Hematopoietic multipotent progenitor cell treated with erythropoietin and hydrocortisone succinate and interleukin-3 and kit ligand, for 17 days (in vitro differentiated cells): Measurements from ENCODE around the gene CYFIP1.
"Not testable (repeated sequence)": the region's sequence is repeated elsewhere in the genome, so short reads cannot be mapped to it uniquely, and the experiment has no call there.

Experiments used
- DNase-seq: peaks from one replicate; pipeline ENCODE4 v3.0.0-alpha.2; 2015; ENCODE audit warnings: low spot score

CYFIP1 gene

DNA sequence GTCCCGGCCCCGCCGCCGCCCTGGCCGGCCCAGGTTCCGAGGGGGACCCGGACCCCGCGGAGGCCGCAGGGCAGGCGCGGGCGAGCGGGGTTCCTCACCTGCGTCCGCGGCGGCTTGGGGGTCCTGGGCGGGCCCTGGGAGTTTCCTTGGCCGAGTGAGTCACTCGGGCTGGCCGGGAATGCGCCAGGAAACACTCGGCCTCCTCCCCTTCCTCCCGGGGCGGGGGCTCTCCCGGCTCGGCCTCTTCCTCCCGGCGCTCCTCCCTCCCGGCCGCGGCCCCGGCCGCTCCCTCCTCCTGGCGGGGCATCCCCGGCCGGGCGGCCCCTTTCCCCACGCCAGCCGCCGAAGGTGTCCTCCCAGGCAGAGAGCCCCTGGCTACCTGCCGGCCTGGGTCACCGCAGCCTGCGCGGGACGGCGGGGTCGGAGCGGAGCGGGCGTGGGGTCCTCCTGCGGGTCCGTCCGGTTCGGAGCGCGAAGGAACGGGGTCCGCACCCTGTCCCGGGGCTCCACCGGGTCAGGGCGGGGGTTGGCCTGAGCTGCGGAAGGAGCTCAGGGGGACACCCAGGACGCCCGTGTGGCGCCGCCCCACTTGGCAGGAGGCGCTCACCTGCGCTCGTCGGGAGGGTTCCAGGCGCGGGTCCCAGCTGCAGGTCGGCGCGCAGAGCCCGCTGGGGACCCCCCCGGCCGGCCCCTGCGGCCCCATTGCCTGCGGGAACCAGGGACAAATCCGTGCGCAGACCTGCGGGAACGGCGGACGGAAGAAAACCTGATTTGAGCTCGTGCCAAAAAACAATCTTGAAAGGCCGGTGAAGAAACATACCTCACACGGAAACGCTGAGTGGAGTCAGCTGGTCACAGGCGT lies at the start of gene CYFIP1:
CYFIP1 (minus strand) TSS at position 180 of the 862 bp plus-strand sequence. CDS start 33,083 bp downstream, outside the sequence.
- DNase-seq: no peak

- DNase-seq: no peak
Measured at GRCh38 chr15:23026218-23026617, 46.0 kb upstream of the CYFIP1 start.

GRCh38 chr15:23022156-23022555 lies 42.0 kb upstream of the CYFIP1 start:
- DNase-seq: no peak

GRCh38 chr15:23014394-23015000 lies 34.3 kb upstream of the CYFIP1 start:
- no peak for DNase-seq

DNA sequence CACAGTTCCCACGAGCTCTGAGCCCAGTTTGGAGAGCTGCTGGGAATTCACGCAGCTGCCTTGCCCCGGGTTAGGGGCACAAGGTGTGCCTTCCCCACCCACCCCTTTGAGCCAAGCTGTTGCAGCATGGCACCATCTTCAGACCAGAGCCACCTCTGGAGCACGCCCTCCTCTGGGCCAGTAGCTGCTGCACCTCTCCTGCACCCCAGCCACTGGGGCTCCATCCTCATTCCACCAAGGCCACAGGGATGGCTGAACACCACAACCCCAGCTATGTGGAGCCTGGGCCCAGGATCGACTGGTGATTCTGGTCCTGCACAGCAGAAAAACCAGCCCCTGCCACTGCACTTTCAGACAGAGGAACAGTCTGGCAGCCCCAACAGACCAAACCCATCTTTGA lies 33.5 kb upstream of the CYFIP1 start:
- DNase-seq: no peak

- DNase-seq: not testable (repeated sequence)
Measured at GRCh38 chr15:23012616-23013015, 32.4 kb upstream of the CYFIP1 start.

DNA sequence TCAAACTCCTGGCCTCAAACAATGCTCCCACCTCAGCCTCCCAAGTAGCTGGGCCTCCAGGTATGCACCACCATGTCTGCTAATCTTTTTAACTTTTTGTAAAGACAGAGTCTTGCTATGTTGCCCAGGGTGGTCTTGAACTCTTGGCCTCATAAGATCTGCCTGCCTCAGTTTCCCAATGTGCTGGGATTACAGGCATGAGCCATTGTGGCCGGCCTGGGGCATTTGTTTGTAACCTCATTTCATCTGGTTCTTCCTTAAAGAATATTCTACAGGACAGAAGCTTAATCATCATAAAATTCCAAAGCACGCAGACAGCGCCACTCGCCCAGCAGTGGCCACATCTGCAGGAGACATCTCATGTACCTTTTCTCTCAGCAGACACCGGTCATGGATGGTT lies 23.6 kb upstream of the CYFIP1 start:
- DNase-seq: no peak

DNA sequence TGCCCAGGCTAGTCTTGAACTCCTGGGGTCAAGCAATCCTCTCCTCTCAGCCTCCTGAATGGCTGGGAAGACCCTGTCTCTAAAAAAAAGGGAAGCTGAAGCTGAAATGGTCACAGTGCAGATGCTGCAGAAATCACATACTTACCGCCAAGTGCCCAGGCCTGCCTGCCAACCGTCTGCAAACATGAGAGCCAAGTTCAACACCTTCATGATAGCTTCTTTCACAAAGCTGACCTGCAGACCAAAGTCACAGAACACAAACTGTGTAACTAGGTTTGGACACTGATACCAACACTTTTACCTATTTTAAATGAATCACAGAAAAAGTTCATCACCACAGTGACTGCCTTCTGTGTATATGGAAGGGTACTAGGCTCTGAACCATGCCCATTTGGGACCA lies 22.8 kb upstream of the CYFIP1 start:
- no peak for DNase-seq

DNA sequence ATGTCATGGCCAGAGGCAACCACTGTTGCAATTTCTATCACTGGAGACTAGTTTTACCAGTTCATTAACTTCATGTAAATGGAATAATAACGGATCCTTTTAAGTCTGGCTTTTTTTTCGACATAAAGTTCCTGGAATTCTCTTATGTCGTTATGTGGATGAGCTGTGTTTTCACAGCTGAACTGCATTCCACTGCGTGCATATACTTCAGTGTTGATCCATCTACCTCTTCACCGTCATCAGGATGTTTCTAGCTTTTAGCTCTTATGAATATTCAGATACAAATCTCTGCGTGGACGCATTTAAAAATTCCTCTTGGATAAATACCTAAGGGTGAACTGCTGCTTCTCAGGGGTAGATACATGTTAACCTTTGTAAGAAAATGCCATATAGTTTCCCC lies 15.6 kb upstream of the CYFIP1 start:
- no peak for DNase-seq

- DNase-seq: no peak
Measured at GRCh38 chr15:22992024-22992326, 11.8 kb upstream of the CYFIP1 start.

GRCh38 chr15:22989576-22990477 lies 9.7 kb upstream of the CYFIP1 start:
- DNase-seq: no peak

- no peak for DNase-seq
Measured at GRCh38 chr15:22988811-22989210, 8.6 kb upstream of the CYFIP1 start.

DNA sequence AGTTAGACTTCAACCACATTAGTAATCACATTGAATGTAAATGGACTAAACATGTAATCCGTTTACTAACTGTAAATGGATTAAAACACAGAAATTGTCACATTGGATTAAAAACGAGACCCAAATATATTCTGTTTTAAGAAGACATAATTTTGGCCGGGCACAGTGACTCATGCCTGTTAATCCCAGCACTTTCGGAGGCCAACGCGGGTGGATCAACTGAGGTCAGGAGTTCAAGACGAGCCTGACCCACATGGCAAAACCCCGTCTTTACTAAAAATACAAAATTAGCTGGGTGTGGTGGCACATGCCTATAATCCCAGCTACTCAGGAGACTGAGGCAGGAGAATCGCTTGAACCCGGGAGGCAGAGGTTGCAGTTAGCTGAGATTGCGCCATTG lies 1.8 kb upstream of the CYFIP1 start:
- DNase-seq: not testable (repeated sequence)

DNA sequence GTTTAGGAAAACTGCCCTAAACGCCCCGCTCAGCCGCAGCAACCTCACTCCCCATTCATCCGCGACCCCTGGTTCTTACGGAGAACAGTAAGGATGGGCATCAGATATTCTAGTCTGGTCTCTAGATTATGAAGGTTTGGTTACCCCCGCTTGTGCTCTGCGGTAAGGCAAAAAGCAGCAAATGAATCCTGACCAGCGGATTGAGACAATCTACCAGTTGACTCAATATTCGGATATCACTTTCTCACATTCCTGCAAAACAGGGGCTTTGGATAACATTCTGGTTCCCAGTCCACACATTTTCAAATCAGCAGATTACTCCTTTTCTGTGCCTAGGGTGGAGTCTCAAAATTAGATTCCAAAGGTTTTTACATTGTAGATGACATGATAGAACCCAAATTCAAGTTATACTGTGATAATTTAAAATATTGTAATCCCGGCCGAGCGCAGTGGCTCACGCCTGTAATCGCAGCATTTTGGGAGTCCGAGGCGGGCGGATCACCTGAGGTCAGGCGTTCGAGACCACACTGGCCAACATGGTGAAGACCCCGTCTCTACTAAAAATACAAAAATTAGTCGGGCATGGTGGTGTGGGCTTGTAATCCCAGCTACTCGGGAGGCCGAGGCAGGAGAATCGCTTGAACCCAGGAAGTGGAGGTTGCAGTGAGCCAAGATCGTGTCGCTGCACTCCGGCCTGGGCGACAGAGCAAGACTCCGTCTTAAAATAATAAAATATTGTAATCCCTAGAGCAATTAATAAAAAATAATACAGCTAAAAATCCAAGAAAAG lies 1.1 kb upstream of the CYFIP1 start:
- DNase-seq: no peak

- no peak for DNase-seq
Measured at GRCh38 chr15:22979238-22980188, 655 bp downstream of the CYFIP1 start.

DNA sequence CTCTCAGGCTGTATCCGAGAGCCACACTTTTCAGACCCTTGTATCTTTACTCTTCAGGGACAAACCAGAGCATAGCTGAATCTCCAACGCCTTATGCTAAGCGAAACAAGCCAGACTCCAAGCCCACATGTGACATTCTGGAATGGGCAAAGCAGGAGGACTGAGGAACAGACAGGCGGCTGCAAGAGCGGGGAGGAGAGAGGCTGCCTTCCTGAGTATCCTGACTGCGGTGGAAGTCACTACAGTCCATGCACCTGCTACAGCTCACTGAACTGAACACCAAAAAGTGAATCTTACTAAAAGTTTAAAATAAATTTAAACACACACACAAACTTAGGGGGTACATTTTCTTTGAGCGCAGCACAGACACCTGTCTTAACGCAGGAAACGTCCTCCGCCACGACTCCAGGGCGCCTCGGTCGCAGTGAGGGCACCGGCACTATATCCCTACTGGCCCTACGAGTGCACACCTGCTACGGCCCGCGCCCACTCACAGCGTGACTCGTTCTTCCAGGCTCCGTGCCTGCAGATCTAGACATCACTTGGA lies 1.4 kb downstream of the CYFIP1 start:
- no peak for DNase-seq

DNA sequence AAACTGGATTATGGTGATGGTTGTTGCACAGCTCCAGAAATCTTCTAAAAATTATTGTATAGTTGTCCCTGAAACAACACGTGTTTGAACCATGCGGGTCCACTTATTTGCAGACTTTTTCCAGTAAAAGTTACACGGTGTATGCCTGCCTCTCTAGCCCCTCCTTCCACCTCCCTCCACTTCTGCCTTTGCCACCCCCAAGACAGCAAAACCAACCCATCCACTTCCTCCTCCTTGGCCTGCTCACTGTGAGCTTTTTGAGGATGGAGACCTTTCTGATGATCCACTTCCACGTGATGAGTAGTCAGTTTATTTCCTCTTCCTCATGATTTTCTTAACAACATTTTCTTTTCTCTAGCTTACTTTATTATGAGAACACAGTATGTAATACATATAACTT lies 5.4 kb downstream of the CYFIP1 start:
- DNase-seq: no peak

- no peak for DNase-seq
Measured at GRCh38 chr15:22973987-22974386, 6.2 kb downstream of the CYFIP1 start.

GRCh38 chr15:22973286-22973685 lies 6.9 kb downstream of the CYFIP1 start:
- no peak for DNase-seq

GRCh38 chr15:22969489-22969888 lies 10.7 kb downstream of the CYFIP1 start:
- no peak for DNase-seq
